Measurements from ENCODE around the gene IMP4. TPM values are rescaled to one million over a fixed set of nuclear protein-coding genes. Genes with fewer than 3 reads are reported as not detected.

Gene IMP4
- total and polyA plus RNA-seq, 2 of the 13 experiments (the other 11 are each of a cell fraction or from before 2014, with no cell fraction given) = 142 to 158 TPM

GRCh38 chr2:130332271-130333073, 10.2 kb upstream of the IMP4 start (continued):
- TF ChIP-seq HOXA7 (CRISPR knock-in tag; IDR thresholded peaks at IDR 0.05) (no peak), ZMAT3 (CRISPR knock-in tag; conservative IDR thresholded peaks at IDR 0.05) (no peak), SRY (CRISPR knock-in tag; IDR thresholded peaks at IDR 0.05) (no peak), PHB2 (IDR thresholded peaks at IDR 0.05; ENCODE audit: partially characterized antibody) (no peak), SKIL (CRISPR knock-in tag; IDR thresholded peaks at IDR 0.05; ENCODE audit: borderline replicate concordance) (no peak), SNAI1 (CRISPR knock-in tag; IDR thresholded peaks at IDR 0.05; ENCODE audit: borderline replicate concordance) (no peak), FOXK1 (CRISPR knock-in tag; IDR thresholded peaks at IDR 0.05; ENCODE audit: borderline replicate concordance, low read depth) (no peak), TRAFD1 (CRISPR knock-in tag; IDR thresholded peaks at IDR 0.05; ENCODE audit: borderline replicate concordance) (no peak), CERS6 (CRISPR knock-in tag; IDR thresholded peaks at IDR 0.05) (no peak), NBN (conservative IDR thresholded peaks at IDR 0.05) (no peak), POLR2AphosphoS5 (IDR thresholded peaks at IDR 0.05; ENCODE audit: low read depth, low read length) (no peak), GMEB2 (CRISPR knock-in tag; IDR thresholded peaks at IDR 0.05; ENCODE audit: low read depth) (no peak), ZMYM2 (CRISPR knock-in tag; IDR thresholded peaks at IDR 0.05) (0 out of 2 replicates have a peak, but pooled peaks have one; percentile 45), KLF9 (CRISPR knock-in tag; IDR thresholded peaks at IDR 0.05; ENCODE audit: low read depth) (no peak), E2F5 (CRISPR knock-in tag; conservative IDR thresholded peaks at IDR 0.05) (no peak), ZSCAN9 (CRISPR knock-in tag; IDR thresholded peaks at IDR 0.05; ENCODE audit: borderline replicate concordance) (no peak; the same call in 1 of the 2 replicates), ATF7 (IDR thresholded peaks at IDR 0.05) (no peak), ATF7 (CRISPR knock-in tag; IDR thresholded peaks at IDR 0.05) (no peak), ZSCAN25 (CRISPR knock-in tag; IDR thresholded peaks at IDR 0.05) (no peak), MYNN (CRISPR knock-in tag; IDR thresholded peaks at IDR 0.05; ENCODE audit: low read depth) (no peak), GFI1 (CRISPR knock-in tag; IDR thresholded peaks at IDR 0.05; ENCODE audit: borderline replicate concordance) (no peak), DNMT1 (CRISPR knock-in tag; IDR thresholded peaks at IDR 0.05) (no peak), SNAPC2 (CRISPR knock-in tag; IDR thresholded peaks at IDR 0.05) (0 out of 2 replicates have a peak, but pooled peaks have one; percentile 20), CCDC6 (CRISPR knock-in tag; IDR thresholded peaks at IDR 0.05) (no peak)
